Measurements from ENCODE around the gene MDH1. TPM values are rescaled to one million over a fixed set of nuclear protein-coding genes. Genes with fewer than 3 reads are reported as not detected.

MDH1 gene
- total and polyA plus RNA-seq, 4 donors: 75.6 to 210 (median 118) TPM

- no peaks in the 10 kb centered on the region for H3K27me3 ChIP-seq (ENCODE audit: control insufficient read depth in 4 of 4, insufficient read depth in 4 of 4, low read length in 3 of 4)
- H3K4me3 ChIP-seq (ENCODE audit: low read depth in 1 of 3, low read length in 3 of 3): no peak overlapping the region
- no peaks in the 10 kb centered on the region for H3K36me3 ChIP-seq (ENCODE audit: control insufficient read depth in 4 of 4, insufficient read depth in 3 of 4, low read depth in 1 of 4, low read length in 3 of 4)
- H3K27ac ChIP-seq (ENCODE audit: low read depth in 1 of 2, low read length in 2 of 2): no peak overlapping the region
- no peak for DNase-seq (ENCODE audit: low spot score)
- TF ChIP-seq, protein P1, sequence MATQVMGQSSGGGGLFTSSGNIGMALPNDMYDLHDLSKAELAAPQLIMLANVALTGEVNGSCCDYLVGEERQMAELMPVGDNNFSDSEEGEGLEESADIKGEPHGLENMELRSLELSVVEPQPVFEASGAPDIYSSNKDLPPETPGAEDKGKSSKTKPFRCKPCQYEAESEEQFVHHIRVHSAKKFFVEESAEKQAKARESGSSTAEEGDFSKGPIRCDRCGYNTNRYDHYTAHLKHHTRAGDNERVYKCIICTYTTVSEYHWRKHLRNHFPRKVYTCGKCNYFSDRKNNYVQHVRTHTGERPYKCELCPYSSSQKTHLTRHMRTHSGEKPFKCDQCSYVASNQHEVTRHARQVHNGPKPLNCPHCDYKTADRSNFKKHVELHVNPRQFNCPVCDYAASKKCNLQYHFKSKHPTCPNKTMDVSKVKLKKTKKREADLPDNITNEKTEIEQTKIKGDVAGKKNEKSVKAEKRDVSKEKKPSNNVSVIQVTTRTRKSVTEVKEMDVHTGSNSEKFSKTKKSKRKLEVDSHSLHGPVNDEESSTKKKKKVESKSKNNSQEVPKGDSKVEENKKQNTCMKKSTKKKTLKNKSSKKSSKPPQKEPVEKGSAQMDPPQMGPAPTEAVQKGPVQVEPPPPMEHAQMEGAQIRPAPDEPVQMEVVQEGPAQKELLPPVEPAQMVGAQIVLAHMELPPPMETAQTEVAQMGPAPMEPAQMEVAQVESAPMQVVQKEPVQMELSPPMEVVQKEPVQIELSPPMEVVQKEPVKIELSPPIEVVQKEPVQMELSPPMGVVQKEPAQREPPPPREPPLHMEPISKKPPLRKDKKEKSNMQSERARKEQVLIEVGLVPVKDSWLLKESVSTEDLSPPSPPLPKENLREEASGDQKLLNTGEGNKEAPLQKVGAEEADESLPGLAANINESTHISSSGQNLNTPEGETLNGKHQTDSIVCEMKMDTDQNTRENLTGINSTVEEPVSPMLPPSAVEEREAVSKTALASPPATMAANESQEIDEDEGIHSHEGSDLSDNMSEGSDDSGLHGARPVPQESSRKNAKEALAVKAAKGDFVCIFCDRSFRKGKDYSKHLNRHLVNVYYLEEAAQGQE (IDR thresholded peaks at IDR 0.05): no peak
- TF ChIP-seq RAD21 (IDR thresholded peaks at IDR 0.05): no peak
- TF ChIP-seq, protein P2, sequence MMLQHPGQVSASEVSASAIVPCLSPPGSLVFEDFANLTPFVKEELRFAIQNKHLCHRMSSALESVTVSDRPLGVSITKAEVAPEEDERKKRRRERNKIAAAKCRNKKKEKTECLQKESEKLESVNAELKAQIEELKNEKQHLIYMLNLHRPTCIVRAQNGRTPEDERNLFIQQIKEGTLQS (IDR thresholded peaks at IDR 0.05): no peak
- TF ChIP-seq EGR1 (IDR thresholded peaks at IDR 0.05; ENCODE audit: low read depth in 2 of 2): no peak
- TF ChIP-seq YY1 (IDR thresholded peaks at IDR 0.05): no peak
- no peak for TF ChIP-seq SP1 (IDR thresholded peaks at IDR 0.05)
- TF ChIP-seq ZBTB33 (IDR thresholded peaks at IDR 0.05): no peak
- TF ChIP-seq FOXA2 (IDR thresholded peaks at IDR 0.05): no peak
- TF ChIP-seq HNF4G (IDR thresholded peaks at IDR 0.05): no peak
- no peak for TF ChIP-seq NR2F2 (IDR thresholded peaks at IDR 0.05)
- TF ChIP-seq TAF1 (conservative IDR thresholded peaks at IDR 0.05): no peak
- TF ChIP-seq JUND (IDR thresholded peaks at IDR 0.05): no peak
- no peak for TF ChIP-seq GABPA (IDR thresholded peaks at IDR 0.05 in 1 of 2, conservative IDR thresholded peaks at IDR 0.05 in 1 of 2)
- no peak for TF ChIP-seq MAX (IDR thresholded peaks at IDR 0.05)
- H3K9ac ChIP-seq (ENCODE audit: low read depth in 1 of 2, low read length in 2 of 2): no peak overlapping the region
- H3K9me3 ChIP-seq (ENCODE audit: control insufficient read depth in 4 of 4, low read length in 3 of 4): no peaks in the 10 kb centered on the region
- WGBS: 93% methylated on average over 4 of the region's 4 CpGs
- H3K4me1 ChIP-seq (ENCODE audit: control insufficient read depth in 4 of 4, insufficient read depth in 4 of 4, low read length in 3 of 4): no peaks in the 10 kb centered on the region
These were observed 35.7 kb upstream of the MDH1 start for GRCh38 chr2:63553049-63553448.

GRCh38 chr2:63555299-63555698 is 33.5 kb upstream of the MDH1 start:
- no peaks in the 10 kb centered on the region for H3K36me3 ChIP-seq (ENCODE audit: control insufficient read depth in 4 of 4, insufficient read depth in 3 of 4, low read depth in 1 of 4, low read length in 3 of 4)
- no peak overlapping the region for H3K9ac ChIP-seq (ENCODE audit: low read depth in 1 of 2, low read length in 2 of 2)
- no peak overlapping the region for H3K27ac ChIP-seq (ENCODE audit: low read depth in 1 of 2, low read length in 2 of 2)
- H3K9me3 ChIP-seq (ENCODE audit: control insufficient read depth in 4 of 4, low read length in 3 of 4): no peaks in the 10 kb centered on the region
- WGBS: 97% methylated on average over 7 of the region's 7 CpGs
- H3K4me1 ChIP-seq (ENCODE audit: control insufficient read depth in 4 of 4, insufficient read depth in 4 of 4, low read length in 3 of 4): no peaks in the 10 kb centered on the region
- H3K4me3 ChIP-seq (ENCODE audit: low read depth in 1 of 3, low read length in 3 of 3): no peak overlapping the region
- no peak for DNase-seq (ENCODE audit: low spot score)
- H3K27me3 ChIP-seq (ENCODE audit: control insufficient read depth in 4 of 4, insufficient read depth in 4 of 4, low read length in 3 of 4): no peaks in the 10 kb centered on the region
- TF ChIP-seq EGR1 (IDR thresholded peaks at IDR 0.05; ENCODE audit: low read depth in 2 of 2) (no peak), CTCF (IDR thresholded peaks at IDR 0.05; ENCODE audit: low read depth, low read length, missing input control) (no peak), TAF1 (conservative IDR thresholded peaks at IDR 0.05) (no peak), HNF4G (IDR thresholded peaks at IDR 0.05) (no peak), HNF4A (conservative IDR thresholded peaks at IDR 0.05) (no peak), GABPA (IDR thresholded peaks at IDR 0.05 in 1 of 2, conservative IDR thresholded peaks at IDR 0.05 in 1 of 2) (no peak), NR2F2 (IDR thresholded peaks at IDR 0.05) (no peak), JUND (IDR thresholded peaks at IDR 0.05) (no peak), MAX (IDR thresholded peaks at IDR 0.05) (no peak), RXRA (IDR thresholded peaks at IDR 0.05) (no peak), FOXA2 (IDR thresholded peaks at IDR 0.05) (no peak), YY1 (IDR thresholded peaks at IDR 0.05) (no peak)
- TF ChIP-seq, protein P1 (IDR thresholded peaks at IDR 0.05): no peak
- TF ChIP-seq, protein P2 (IDR thresholded peaks at IDR 0.05): no peak
